CD4-positive, alpha-beta T cell treated with Interferon gamma for 1 hour (primary cell): ENCODE measurements around the gene RHOJ.

Experiments used
- DNase-seq: peaks from one replicate; pipeline ENCODE4 v3.0.0-alpha.2; 2020

Gene RHOJ

GRCh38 chr14:63209160-63209559, 4.9 kb downstream of the RHOJ start:
- DNase-seq, result no peak

DNA sequence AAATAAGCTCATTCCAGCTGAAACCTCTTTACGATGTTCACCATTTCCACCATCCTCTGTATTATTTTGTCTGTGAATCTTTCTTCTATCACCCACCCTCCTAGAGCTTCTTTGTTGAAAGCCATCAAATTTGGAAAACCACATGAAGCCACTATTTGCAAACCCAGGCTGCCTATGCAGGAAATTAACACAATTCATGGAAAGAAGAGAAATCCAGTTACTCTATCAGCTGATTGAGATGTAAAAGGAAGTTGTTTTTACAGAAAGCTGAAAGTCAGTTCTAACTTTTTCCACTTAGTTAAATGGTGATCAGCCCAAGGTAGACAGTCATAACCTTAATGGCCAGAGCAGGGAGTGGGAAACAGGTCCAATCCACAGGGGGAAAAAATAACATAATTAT, 6.6 kb downstream of the RHOJ start:
- no peak for DNase-seq

GRCh38 chr14:63212209-63212608, 8.0 kb downstream of the RHOJ start:
- DNase-seq, result no peak

DNA sequence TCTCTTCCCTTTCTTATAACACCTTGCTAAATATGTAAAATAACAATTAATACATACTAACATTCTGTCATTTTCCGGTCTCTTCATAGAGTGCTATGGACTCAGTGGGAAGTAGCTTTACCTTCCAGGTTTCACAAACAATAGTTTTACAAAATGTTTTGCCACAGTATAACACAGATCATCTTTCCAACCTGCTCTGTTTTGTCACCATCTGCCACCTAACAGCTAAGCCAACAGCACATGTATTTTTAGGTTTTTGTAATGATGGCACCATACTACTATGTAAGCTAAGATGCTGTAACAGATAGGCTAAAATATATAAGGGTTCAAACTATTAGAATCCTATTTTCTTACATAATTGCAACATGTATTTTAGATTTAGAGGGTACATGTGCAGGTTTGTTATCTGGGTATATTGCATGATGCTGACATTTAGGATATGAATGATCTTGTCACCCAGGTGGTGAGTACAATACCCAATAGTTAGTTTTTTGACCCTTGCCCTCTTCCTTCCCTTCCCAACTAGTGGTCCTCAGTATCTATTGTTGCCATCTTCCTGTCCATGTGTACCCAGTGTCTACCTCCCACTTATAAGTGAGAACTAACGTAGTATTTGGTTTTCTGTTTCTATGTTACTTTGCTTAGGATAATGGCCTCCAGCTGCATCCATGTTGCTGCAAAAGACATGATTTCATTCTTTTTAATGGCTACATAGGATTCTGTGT, 8.7 kb downstream of the RHOJ start:
- no peak for DNase-seq

DNA sequence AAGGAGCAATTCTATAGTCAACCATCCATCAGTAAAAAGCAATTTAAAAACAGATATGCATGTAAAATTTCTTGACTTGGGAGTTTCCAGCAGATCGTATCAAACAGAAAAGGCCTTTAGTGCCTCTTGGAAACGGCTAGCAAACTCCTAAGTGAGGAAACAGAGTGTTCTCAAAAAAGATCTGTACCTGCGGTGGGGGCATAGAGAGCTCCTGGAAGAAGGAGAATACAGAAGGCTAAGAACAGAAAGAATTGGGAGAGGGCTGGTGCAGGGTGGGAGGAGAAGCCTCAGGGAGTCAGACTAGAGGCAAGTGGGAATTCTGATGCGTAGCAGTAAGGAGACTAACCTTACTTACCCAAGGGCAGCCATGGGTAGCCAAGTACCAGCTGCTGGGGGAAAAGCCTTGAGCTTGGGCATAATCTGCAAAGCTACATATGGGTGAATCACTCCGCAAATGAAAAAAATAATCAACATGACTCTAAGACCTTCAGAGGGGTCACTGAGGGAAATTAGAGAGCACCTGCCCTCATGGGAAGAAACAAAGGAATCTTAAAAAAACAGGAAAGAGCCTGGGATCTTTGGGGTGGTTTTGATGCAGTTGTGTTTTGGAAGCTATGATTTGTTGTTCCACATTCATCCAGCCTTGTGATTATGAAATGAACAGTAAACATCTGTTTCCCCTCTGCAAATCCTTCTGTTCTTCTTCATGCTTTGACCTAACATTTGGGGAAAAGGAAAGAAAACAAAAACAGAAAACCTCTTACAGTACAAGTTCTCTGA, 10.4 kb downstream of the RHOJ start:
- no peak for DNase-seq

- no peak for DNase-seq
Observed at GRCh38 chr14:63220526-63220925, 16.3 kb downstream of the RHOJ start.

GRCh38 chr14:63223596-63223995, 19.4 kb downstream of the RHOJ start:
- no peak for DNase-seq

GRCh38 chr14:63224196-63224595, 20.0 kb downstream of the RHOJ start:
- DNase-seq, result no peak

- DNase-seq, result no peak
Observed at GRCh38 chr14:63228217-63228616, 24.0 kb downstream of the RHOJ start.

GRCh38 chr14:63229330-63230059, 25.3 kb downstream of the RHOJ start:
- no peak for DNase-seq

DNA sequence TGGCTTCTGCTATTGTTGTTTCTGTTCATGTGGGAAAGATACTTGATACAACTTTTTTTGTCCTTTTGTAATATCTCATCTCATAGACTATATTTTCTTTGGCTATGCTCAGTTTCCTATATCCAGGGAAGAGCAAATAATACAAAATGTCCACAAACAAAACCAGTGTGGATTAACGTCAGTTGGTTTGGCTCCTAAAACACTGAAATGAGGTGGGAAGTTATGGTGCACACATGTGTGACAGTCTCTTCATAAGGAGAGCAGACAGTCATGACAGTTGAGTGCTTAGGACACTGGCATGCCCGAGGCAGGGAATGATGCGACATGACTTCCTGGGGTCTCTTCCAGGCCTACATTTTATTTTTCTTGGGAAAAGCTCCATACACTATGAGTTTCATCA, 27.5 kb downstream of the RHOJ start:
- DNase-seq, result no peak

GRCh38 chr14:63237791-63238190, 33.5 kb downstream of the RHOJ start:
- no peak for DNase-seq

GRCh38 chr14:63240221-63240620, 36.0 kb downstream of the RHOJ start:
- no peak for DNase-seq

- no peak for DNase-seq
Observed at GRCh38 chr14:63241096-63241495, 36.9 kb downstream of the RHOJ start.

GRCh38 chr14:63243646-63244045, 39.4 kb downstream of the RHOJ start:
- no peak for DNase-seq

GRCh38 chr14:63245893-63246292, 41.6 kb downstream of the RHOJ start:
- DNase-seq, result no peak

DNA sequence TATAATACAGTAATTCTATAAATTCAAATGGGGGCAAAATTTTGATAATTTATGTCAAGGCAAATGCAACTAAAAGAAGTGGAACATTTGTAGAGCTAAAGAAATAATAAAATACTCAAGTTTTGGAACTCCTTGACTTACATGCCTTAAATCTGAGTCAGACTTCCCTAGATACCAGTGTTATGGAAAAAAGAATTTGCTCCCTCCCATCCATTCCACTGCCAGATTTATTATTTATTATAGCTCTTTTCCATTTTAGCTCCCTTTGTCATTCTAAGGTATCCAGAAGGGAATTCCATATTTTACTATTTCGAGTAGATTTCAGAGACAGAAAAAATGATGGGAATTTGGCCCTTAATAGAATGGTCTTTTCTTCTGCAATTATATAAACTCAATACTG, 44.0 kb downstream of the RHOJ start:
- DNase-seq, result no peak

- DNase-seq, result no peak
Observed at GRCh38 chr14:63249092-63249491, 44.8 kb downstream of the RHOJ start.

GRCh38 chr14:63257299-63257698, 53.1 kb downstream of the RHOJ start:
- DNase-seq, result no peak

GRCh38 chr14:63262446-63262845, 58.2 kb downstream of the RHOJ start:
- no peak for DNase-seq

GRCh38 chr14:63266106-63266505, 61.9 kb downstream of the RHOJ start:
- no peak for DNase-seq

DNA sequence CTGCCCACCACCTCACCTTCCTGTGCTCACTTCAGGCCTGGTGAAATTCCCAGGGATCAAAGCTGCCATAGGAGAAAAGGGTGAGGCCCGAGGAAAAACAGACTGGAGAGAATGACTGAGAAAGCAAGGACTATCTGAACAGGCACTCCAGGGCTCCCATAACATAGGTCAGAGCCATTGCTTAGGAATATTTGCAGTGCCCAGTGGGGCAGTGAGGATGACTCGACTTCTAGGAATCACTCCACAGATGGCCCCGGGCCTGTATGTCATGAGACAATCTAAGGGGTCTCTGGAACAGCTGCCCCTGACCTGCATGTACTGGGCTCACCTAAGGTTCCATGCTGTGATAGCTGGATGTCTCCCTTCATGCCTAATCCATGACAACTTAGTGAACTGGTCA, 62.9 kb downstream of the RHOJ start:
- no peak for DNase-seq

DNA sequence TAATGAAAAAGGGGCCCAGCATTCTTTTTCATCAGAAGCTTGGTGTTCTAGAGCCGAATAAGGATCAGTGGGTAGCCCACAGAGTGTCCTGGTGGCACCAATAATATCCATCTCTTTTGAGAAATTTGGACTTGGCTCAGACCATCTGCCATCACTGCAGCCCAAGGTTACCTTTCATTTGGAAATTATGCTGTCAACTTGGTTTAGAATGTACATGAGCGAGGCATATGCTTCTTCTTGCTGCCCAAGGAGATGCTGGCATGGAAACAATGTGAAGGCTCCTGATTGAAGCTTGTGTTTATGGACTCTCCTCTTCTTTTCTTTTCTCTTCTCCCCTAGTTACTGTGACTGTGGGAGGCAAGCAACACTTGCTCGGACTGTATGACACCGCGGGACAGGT, 64.5 kb downstream of the RHOJ start:
- no peak for DNase-seq
